Gastroesophageal sphincter (tissue), 4 donors: ENCODE measurements around the gene TMEM138. TPM values are rescaled to one million over a fixed set of nuclear protein-coding genes. Genes with fewer than 3 reads are reported as not detected.
"Not testable (repeated sequence)": the region's sequence is repeated elsewhere in the genome, so short reads cannot be mapped to it uniquely, and the experiment has no call there.

ENCODE experiments used
- ATAC-seq: fragments of 150-250 bp; one replicate; pipeline ENCODE4 v1.9.1; 2016; ENCODE audit warnings: mild to moderate bottlenecking, moderate library complexity
- H3K27ac ChIP-seq, 4 donors: fragments of 200-600 bp; sonication (generic) in 3 of 4; 1 replicate in 3 of 4; 2 replicates in 1 of 4; pipeline ENCODE4 v1.5.1; 2016 to 2019
- H3K27me3 ChIP-seq: fragments of 200-600 bp; sonication (generic); one replicate; pipeline ENCODE4 v1.5.1; 2019
- H3K36me3 ChIP-seq, 2 donors: fragments of 200-600 bp; sonication (generic); one replicate each; pipeline ENCODE4 v1.5.1; 2019; ENCODE audit warnings: control low read depth in 1 of 2
- H3K4me1 ChIP-seq, 3 donors: fragments of 200-600 bp; sonication (generic); 1 replicate in 2 of 3; 2 replicates in 1 of 3; pipeline ENCODE4 v1.5.1; 2016 to 2019; ENCODE audit warnings: control low read depth in 2 of 3
- H3K4me3 ChIP-seq, 2 donors: fragments of 200-600 bp; sonication (generic); one replicate each; pipeline ENCODE4 v1.5.1; 2019; ENCODE audit warnings: mild to moderate bottlenecking in 1 of 2, moderate library complexity in 1 of 2
- H3K9me3 ChIP-seq, 3 donors: fragments of 200-600 bp; sonication (generic); one replicate each; pipeline ENCODE4 v1.5.1; 2017 to 2019; ENCODE audit warnings: control low read depth in 2 of 3
- CTCF ChIP-seq, 4 experiments: fragments of 200-600 bp in 2 of 4; fragments of 450-650 bp in 2 of 4; sonication (generic) in 1 of 4; IDR thresholded peaks; one replicate each; pipeline ENCODE4 v1.5.1; 2017 to 2019; ENCODE audit warnings: antibody characterized with exemption in 4 of 4, mild to moderate bottlenecking in 2 of 4, moderate library complexity in 2 of 4
- EP300 ChIP-seq: sonication (generic); formaldehyde crosslinking; IDR thresholded peaks from one replicate; pipeline ENCODE4 v1.6.1; 2017; ENCODE audit warnings: antibody characterized with exemption, mild to moderate bottlenecking
- POLR2A ChIP-seq, 2 donors: fragments of 450-650 bp; IDR thresholded peaks; one replicate each; pipeline ENCODE4 v1.6.1; 2017; ENCODE audit warnings: antibody characterized with exemption in 2 of 2, mild to moderate bottlenecking in 2 of 2, moderate library complexity in 1 of 2
- POLR2AphosphoS5 ChIP-seq: sonication (generic); formaldehyde crosslinking; IDR thresholded peaks from one replicate; pipeline ENCODE4 v1.6.1; 2017; ENCODE audit warnings: antibody characterized with exemption
- WGBS, 2 donors: methylation state at CpG; one replicate each; pipeline ENCODE4 v1.1.5; 2018; ENCODE audit warnings: low coverage in 1 of 2; 5-methylcytosine and 5-hydroxymethylcytosine counted together
- total RNA-seq, 4 donors: library from RNA; depleted of rRNA; stranded (reverse); fragments of >200 nt; gene quantifications; one replicate each; pipeline ENCODE4 v1.1.0, GENCODE V29; 2016

The TMEM138 gene
- total RNA-seq, 4 donors from 2014 or later, result 18.3 to 37.0 (median 21.7) TPM

- Histone ChIP-seq H3K27ac (no peak overlapping the region), H3K27me3 (no peaks in the 10 kb centered on the region), H3K9me3 (no peaks in the 10 kb centered on the region), H3K4me1 (peaks cover 0 to 9% (median 4%) of the 10 kb centered on the region in 3 donors), H3K4me3 (no peak overlapping the region), H3K36me3 (peaks cover 0 to 30% of the 10 kb centered on the region in 2 donors)
- 92 to 96% methylated on average over 3 to 4 of the region's 6 CpGs for WGBS, 2 donors
- no peak for ATAC-seq
- TF ChIP-seq POLR2AphosphoS5 (no peak), CTCF (IDR thresholded peaks at IDR 0.05) (no peak), EP300 (no peak), POLR2A (IDR thresholded peaks at IDR 0.05) (no peak)
Observed at GRCh38 chr11:61377461-61378160, 15.4 kb downstream of the TMEM138 start.

- ATAC-seq, result peak; percentile 98
- Histone ChIP-seq H3K9me3 (no peaks in the 10 kb centered on the region), H3K27me3 (no peaks in the 10 kb centered on the region), H3K27ac (peak overlapping the region in 3 of 4 donors; percentile 35 to 54 (median 50)), H3K36me3 (peaks cover 0 to 27% of the 10 kb centered on the region in 2 donors), H3K4me1 (peaks cover 0 to 9% (median 4%) of the 10 kb centered on the region in 3 donors), H3K4me3 (no peak overlapping the region)
- WGBS, 2 donors, result 76% methylated on average over 4 to 5 of the region's 5 CpGs
- TF ChIP-seq POLR2AphosphoS5, result peak; percentile 63
- no peak for TF ChIP-seq CTCF (IDR thresholded peaks at IDR 0.05)
Observed at GRCh38 chr11:61378713-61379313, 16.6 kb downstream of the TMEM138 start.

- Histone ChIP-seq H3K36me3 (peaks cover 0 to 14% of the 10 kb centered on the region in 2 donors), H3K9me3 (no peaks in the 10 kb centered on the region), H3K4me3 (no peak overlapping the region), H3K27me3 (no peaks in the 10 kb centered on the region), H3K4me1 (peaks cover 0 to 14% (median 4%) of the 10 kb centered on the region in 3 donors), H3K27ac (no peak overlapping the region)
- 92 to 94% methylated on average over 8 to 9 of the region's 9 CpGs for WGBS, 2 donors
- TF ChIP-seq POLR2AphosphoS5, result no peak
- TF ChIP-seq CTCF (IDR thresholded peaks at IDR 0.05), result no peak
- no peak for TF ChIP-seq POLR2A (IDR thresholded peaks at IDR 0.05)
- no peak for TF ChIP-seq EP300
- ATAC-seq, result no peak
Observed at GRCh38 chr11:61380884-61381283, 18.7 kb downstream of the TMEM138 start.

GRCh38 chr11:61383859-61384258, 21.7 kb downstream of the TMEM138 start:
- H3K27ac ChIP-seq, result not testable (repeated sequence)

GRCh38 chr11:61384271-61385242, 22.4 kb downstream of the TMEM138 start:
- no peaks in the 10 kb centered on the region for H3K27me3 ChIP-seq
- ATAC-seq, result no peak

More at GRCh38 chr11:61383859-61384258, 21.7 kb downstream of the TMEM138 start:
- not testable (repeated sequence) for H3K27me3 ChIP-seq, H3K36me3 ChIP-seq, H3K4me3 ChIP-seq, ATAC-seq, H3K9me3 ChIP-seq
- 75 to 80% methylated on average over 2 to 4 of the region's 5 CpGs for WGBS, 2 donors
- H3K4me1 ChIP-seq, result peaks cover 0 to 15% (median 4%) of the 10 kb centered on the region in 3 donors

More at GRCh38 chr11:61384271-61385242, 22.4 kb downstream of the TMEM138 start:
- Histone ChIP-seq H3K36me3 (no peaks in the 10 kb centered on the region), H3K4me1 (peaks cover 0 to 8% (median 0%) of the 10 kb centered on the region in 3 donors), H3K4me3 (no peak overlapping the region), H3K27ac (no peak overlapping the region), H3K9me3 (no peaks in the 10 kb centered on the region)
- TF ChIP-seq EP300 (no peak), CTCF (IDR thresholded peaks at IDR 0.05) (no peak), POLR2AphosphoS5 (no peak), POLR2A (IDR thresholded peaks at IDR 0.05) (no peak)
- 89 to 92% methylated on average over 10 to 15 of the region's 15 CpGs for WGBS, 2 donors
